DMS153 treated with DMSO at 0.1 percent for 48 hours (cell line): ENCODE data around the gene KATNB1.

Experiments used
- DNase-seq: peaks from one replicate; lab custom pipeline; 2025; ENCODE audit not compliant: unreplicated experiment; lab: John Stamatoyannopoulos, UW

Gene KATNB1

DNA sequence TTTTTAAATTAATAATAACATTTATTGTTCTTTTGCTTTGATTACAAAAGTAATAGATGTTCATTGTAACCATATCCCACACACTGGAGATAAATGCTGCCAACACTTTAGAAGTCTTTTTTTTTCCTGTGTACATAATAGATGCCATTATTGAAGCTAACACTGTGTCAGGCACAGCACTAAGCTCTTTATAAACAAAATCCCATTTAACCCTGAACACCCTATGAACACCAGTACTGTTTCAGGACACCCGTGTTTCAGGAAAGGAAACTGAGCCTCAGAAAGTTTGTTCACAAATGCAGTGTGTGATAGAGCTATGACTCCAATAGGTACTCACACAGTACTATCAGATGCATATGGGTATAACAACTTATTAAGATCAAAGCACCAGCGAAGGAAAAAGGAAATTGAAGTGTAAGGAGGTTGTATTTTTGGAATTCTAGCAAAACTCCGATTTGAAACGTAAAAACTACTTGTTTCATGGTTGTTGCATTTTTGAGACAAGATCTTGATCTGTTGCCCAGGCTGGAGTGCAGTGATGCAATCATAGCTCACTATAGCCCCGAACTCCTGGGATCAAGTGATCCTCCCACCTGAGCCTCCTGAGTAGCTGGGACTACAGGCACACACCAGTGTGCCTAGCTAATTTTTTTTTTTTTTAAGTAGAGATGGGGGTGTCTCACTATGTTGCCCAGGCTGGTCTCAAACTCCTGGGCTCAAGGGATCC, 68.7 kb downstream of the KATNB1 start:
- no peak for DNase-seq

DNA sequence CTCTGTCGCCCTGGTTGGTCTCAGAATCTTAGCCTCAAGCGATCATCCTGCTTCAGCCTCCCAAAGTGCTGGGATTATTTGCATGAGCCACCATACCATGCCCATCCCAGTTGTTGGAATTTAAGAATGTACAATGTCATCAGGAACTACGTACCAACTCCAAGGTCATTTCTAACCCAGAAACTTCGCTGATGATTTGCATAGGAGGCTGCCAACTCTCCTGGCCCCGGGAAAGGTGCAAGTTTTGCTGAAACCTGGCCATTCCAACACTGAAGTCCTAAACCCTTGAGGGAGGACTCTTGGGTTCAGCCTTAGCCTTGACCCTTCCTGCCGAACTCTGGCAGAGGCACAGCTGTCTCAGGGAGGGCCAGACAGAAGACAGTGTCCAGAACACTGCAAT, 69.6 kb downstream of the KATNB1 start:
- DNase-seq = no peak
